Lung (tissue), 12 donors: ENCODE measurements around the gene CDH4. TPM values are rescaled to one million over a fixed set of nuclear protein-coding genes. Genes with fewer than 3 reads are reported as not detected.

Source experiments
- ATAC-seq: fragments of 200-7000 bp; cut with Tn5 transposase; one replicate; pipeline ENCODE4 v1.9.1; 2020; ENCODE audit warnings: moderate number of reproducible peaks; ENCODE audit not compliant: insufficient read depth, low FRiP score
- DNase-seq, 3 donors: peaks; one replicate each; pipeline ENCODE4 v3.0.0-alpha.2; 2013 to 2017
- H3K27ac ChIP-seq, 2 donors: one replicate each; pipeline ENCODE4 v1.5.1; 2013; ENCODE audit warnings: mild to moderate bottlenecking in 2 of 2, moderate library complexity in 2 of 2, control low read depth in 1 of 2, inconsistent platforms in 1 of 2, low read depth in 1 of 2, low read length in 1 of 2
- H3K27me3 ChIP-seq, 3 donors: one replicate each; pipeline ENCODE4 v1.5.1; 2013; ENCODE audit warnings: low read length in 2 of 3; ENCODE audit not compliant: control insufficient read depth in 3 of 3, insufficient read depth in 3 of 3
- H3K36me3 ChIP-seq, 4 donors: one replicate each; pipeline ENCODE4 v1.5.1; 2013; ENCODE audit warnings: low read length in 4 of 4, mild to moderate bottlenecking in 1 of 4, moderate library complexity in 1 of 4; ENCODE audit not compliant: control insufficient read depth in 4 of 4, insufficient read depth in 4 of 4
- H3K4me1 ChIP-seq, 5 donors: one replicate each; pipeline ENCODE4 v1.5.1; 2013; ENCODE audit warnings: low read length in 5 of 5, mild to moderate bottlenecking in 2 of 5, moderate library complexity in 1 of 5; ENCODE audit not compliant: control insufficient read depth in 5 of 5, insufficient read depth in 5 of 5
- H3K4me3 ChIP-seq: one replicate; pipeline ENCODE4 v1.5.1; 2013; ENCODE audit warnings: mild to moderate bottlenecking, control low read depth, moderate library complexity
- H3K9ac ChIP-seq, 2 donors: one replicate each; pipeline ENCODE4 v1.5.1; 2013; ENCODE audit warnings: low read length in 2 of 2, control low read depth in 1 of 2; ENCODE audit not compliant: insufficient read depth in 1 of 2
- H3K9me3 ChIP-seq, 4 donors: one replicate each; pipeline ENCODE4 v1.5.1; 2013; ENCODE audit warnings: low read length in 3 of 4, mild to moderate bottlenecking in 1 of 4, moderate library complexity in 1 of 4; ENCODE audit not compliant: control insufficient read depth in 4 of 4, insufficient read depth in 3 of 4
- WGBS, 2 donors: extraction: QIAGEN DNeasy Blood & Tissue Kit; methylation state at CpG; one replicate each; pipeline ENCODE4 v1.1.7; 2013; 5-methylcytosine and 5-hydroxymethylcytosine counted together
- polyA plus RNA-seq, 2 donors: library from polyadenylated mRNA; stranded (reverse); fragments of 200-250 nt; gene quantifications; one replicate each; pipeline ENCODE4 v1.2.1, GENCODE V29; 2013
- total RNA-seq, 2 donors: library from RNA; depleted of rRNA in 1 of 2; stranded (reverse); fragments of >200 nt in 1 of 2; gene quantifications; one replicate each; pipeline ENCODE4 v1.2.1, GENCODE V29; 2014 to 2021
- TF ChIP-seq, protein P1 (sequence below): IDR thresholded peaks from 2 replicates; pipeline ENCODE4 v1.5.1; 2012; ENCODE audit warnings: mild to moderate bottlenecking; ENCODE audit errors: control extremely low read depth, extremely low read depth
- donor health status: control.
- donor health status: control.
- donor health status: Bipolar disorder and iron deficiency.
- donor health status: healthy.
- donor health status: DM: yes; HTN: yes; CAD: no.

The CDH4 gene
- total and polyA plus RNA-seq, 4 donors, result 0.10 to 2.1 (median 0.34) TPM

DNA sequence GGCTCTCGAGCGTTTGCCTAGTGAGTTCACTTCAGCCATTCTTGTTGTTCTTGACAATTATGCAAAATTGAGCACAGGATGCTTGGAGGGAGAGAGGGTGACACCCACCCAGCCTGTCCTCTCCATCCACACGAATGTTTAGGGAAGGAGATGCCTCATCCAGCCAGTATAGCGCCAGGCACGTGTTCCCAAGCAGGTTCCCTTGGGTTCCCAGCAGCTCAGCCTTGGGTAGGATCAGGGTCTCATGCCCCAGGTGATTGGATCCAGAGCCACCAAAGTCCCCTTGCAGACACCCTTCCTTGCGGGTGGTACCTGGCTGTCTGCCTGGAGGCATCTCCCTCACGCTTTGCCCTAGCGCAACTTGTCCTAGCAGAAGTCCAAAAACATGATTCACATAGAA lies 394.9 kb downstream of the CDH4 start:
- WGBS, 2 donors, result 73 to 80% methylated on average over 8 of the region's 8 CpGs
- H3K4me3 ChIP-seq, result no peak overlapping the region
- H3K9me3 ChIP-seq, result peaks cover 0 to 4% (median 0%) of the 10 kb centered on the region in 4 donors
- H3K4me1 ChIP-seq, result peaks cover 0 to 4% (median 0%) of the 10 kb centered on the region in 5 donors
- H3K27me3 ChIP-seq, result peaks cover 0 to 37% (median 3%) of the 10 kb centered on the region in 3 donors
- TF ChIP-seq, protein P1, sequence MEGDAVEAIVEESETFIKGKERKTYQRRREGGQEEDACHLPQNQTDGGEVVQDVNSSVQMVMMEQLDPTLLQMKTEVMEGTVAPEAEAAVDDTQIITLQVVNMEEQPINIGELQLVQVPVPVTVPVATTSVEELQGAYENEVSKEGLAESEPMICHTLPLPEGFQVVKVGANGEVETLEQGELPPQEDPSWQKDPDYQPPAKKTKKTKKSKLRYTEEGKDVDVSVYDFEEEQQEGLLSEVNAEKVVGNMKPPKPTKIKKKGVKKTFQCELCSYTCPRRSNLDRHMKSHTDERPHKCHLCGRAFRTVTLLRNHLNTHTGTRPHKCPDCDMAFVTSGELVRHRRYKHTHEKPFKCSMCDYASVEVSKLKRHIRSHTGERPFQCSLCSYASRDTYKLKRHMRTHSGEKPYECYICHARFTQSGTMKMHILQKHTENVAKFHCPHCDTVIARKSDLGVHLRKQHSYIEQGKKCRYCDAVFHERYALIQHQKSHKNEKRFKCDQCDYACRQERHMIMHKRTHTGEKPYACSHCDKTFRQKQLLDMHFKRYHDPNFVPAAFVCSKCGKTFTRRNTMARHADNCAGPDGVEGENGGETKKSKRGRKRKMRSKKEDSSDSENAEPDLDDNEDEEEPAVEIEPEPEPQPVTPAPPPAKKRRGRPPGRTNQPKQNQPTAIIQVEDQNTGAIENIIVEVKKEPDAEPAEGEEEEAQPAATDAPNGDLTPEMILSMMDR, result no peak
- H3K36me3 ChIP-seq, result no peaks in the 10 kb centered on the region
- ATAC-seq (no peak), DNase-seq (no peak)
- no peak overlapping the region for H3K9ac ChIP-seq
- no peak overlapping the region for H3K27ac ChIP-seq

DNA sequence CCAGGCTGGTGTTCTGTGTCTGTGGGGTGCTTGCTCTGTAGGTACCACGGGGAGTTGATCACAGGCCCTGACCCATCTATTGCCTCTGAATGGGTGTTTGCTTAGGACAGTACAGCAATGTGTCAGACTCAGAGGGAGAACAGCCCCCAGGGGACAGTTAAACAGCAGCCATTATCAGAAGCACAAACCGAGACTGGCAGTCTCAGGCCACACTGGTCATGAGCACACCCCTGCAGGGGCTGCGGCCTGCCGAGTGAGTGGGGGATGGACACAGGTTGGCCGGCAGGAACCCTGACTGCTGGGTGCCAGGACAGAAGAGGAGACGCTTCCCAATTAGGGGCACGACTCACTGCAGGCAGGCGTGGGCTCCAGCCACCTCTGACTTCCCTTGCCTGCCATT lies 395.6 kb downstream of the CDH4 start:
- no peak overlapping the region for H3K4me3 ChIP-seq
- 56 to 64% methylated on average over 6 to 8 of the region's 8 CpGs for WGBS, 2 donors

DNA sequence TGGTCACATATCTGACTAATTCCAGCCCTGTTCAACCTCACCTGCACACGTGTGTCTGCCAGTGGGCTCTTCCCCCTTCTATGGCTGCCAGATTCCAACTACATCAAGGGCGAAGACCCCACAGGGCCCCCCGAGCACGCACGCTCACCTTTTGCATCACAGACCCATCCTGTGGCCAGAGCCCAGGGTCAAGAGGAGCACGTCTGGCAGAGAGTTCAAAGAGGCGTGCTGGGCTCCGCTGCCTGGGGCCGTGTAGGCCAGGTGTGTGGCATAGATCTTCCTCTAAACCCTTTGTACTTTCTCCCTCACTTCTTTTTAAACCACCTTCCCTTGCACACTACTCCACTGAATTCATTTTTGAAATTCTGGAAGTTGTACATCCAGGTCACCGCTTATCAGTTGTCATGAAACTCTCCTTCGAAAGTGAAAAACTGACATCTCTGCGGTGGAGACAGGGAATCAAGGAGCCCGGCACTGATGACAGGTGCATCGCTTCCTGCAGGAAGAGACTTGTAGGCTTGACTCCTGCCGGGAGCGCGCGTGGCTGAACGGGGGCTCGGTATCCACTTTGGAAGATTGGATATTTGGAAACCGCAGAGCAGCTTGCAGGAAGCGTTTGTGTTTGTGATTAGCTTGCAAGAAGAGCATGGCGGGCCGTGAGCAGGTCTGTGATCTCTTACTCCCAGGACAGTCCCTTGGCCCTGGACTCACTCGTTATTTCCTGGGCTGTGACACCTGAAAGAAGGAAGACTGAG lies 397.2 kb downstream of the CDH4 start:
- DNase-seq (no peak), ATAC-seq (no peak)
- H3K4me3 ChIP-seq, result no peak overlapping the region
- H3K27me3 ChIP-seq, result peaks cover 0 to 37% (median 3%) of the 10 kb centered on the region in 3 donors
- no peak overlapping the region for H3K9ac ChIP-seq
- 68 to 81% methylated on average over 25 of the region's 25 CpGs for WGBS, 2 donors
- H3K36me3 ChIP-seq, result no peaks in the 10 kb centered on the region
- no peaks in the 10 kb centered on the region for H3K9me3 ChIP-seq
- peaks cover 0 to 4% (median 0%) of the 10 kb centered on the region in 5 donors for H3K4me1 ChIP-seq
- TF ChIP-seq, protein P1, result no peak
- no peak overlapping the region for H3K27ac ChIP-seq

More for the DNA sequence above, 395.6 kb downstream of the CDH4 start:
- TF ChIP-seq, protein P1, result no peak
- ATAC-seq, result no peak
- H3K4me1 ChIP-seq, result peaks cover 0 to 4% (median 0%) of the 10 kb centered on the region in 5 donors
- no peak overlapping the region for H3K9ac ChIP-seq
- no peaks in the 10 kb centered on the region for H3K36me3 ChIP-seq
- peaks cover 0 to 37% (median 3%) of the 10 kb centered on the region in 3 donors for H3K27me3 ChIP-seq
- no peak for DNase-seq
- H3K9me3 ChIP-seq, result peaks cover 0 to 4% (median 0%) of the 10 kb centered on the region in 4 donors
- no peak overlapping the region for H3K27ac ChIP-seq
